CD1c-positive myeloid dendritic cell (primary cell): ENCODE data around the gene RETREG3.
A peak's percentile ranks its signal among the peaks of the same experiment; 100 is the strongest.
"Not testable (repeated sequence)": the region's sequence is repeated elsewhere in the genome, so short reads cannot be mapped to it uniquely, and the experiment has no call there.

Source experiments
- DNase-seq: peaks from one replicate; pipeline ENCODE4 v3.0.0-alpha.2; 2016; ENCODE audit errors: extremely low spot score

RETREG3 gene

GRCh38 chr17:42612013-42612412 is 2.8 kb upstream of the RETREG3 start:
- no peak for DNase-seq

- DNase-seq, result not testable (repeated sequence)
These were observed 934 bp upstream of the RETREG3 start for GRCh38 chr17:42609814-42610801.

GRCh38 chr17:42608305-42609181 is 631 bp downstream of the RETREG3 start:
- DNase-seq, result peak; percentile 27

GRCh38 chr17:42607769-42608168 is 1.4 kb downstream of the RETREG3 start:
- DNase-seq, result no peak

GRCh38 chr17:42603318-42603717 is 5.9 kb downstream of the RETREG3 start:
- no peak for DNase-seq

DNA sequence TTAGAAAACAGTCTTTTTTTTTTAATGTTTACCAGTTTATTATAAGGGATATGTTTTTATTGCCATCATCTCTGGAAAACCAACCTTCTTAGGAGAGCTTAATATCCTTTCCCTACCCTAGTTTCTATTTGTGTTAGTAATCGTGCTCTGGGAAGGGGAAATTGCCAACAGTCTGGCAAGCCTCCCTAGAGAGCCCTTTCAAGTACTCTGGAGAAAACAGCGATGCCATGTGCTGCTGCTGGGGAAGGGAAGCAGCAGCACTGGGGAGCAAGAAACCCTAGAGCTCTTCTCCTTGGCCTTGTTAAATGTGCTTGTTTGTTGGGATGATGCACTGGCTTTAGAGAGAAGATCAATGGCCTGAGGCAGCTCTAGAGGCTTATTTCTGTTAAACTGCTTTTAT is 10.3 kb downstream of the RETREG3 start:
- DNase-seq, result no peak

DNA sequence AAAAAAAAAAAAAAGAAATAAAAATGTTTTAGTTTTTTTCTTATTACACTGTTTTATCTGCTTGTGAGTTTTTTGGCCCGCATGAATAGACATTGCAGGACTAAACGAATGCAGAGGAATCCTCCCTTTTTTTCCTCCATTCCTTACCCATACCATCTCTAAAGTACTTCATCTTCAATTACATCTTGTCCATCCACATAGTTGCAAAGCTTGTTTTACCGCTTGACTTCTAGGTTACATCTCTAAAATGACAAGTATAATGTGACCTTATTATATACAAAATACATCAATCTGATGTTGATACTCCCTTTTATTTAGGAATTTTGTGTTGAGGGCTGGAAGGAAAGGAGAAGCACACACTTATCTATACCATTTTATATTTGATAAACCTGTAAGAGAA is 12.8 kb downstream of the RETREG3 start:
- no peak for DNase-seq

DNA sequence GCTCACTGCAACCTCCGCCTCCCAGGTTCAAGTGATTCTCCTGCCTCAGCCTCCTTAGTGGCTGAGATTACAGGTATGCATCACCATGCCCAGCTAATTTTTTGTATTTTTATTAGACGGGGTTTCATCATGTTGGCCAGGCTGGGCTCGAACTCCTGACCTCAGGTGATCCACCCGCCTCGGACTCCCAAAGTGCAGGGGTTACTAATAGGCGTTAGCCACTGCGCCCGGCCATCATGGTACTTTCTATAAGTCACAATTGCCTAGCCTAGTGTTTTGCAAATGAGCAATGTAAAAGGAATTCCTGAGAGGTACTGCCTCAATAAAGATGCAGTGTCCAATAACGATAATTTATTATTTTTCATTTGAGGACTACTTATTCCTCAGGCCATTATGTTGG is 17.8 kb downstream of the RETREG3 start:
- no peak for DNase-seq

- DNase-seq, result no peak
These were observed 18.3 kb downstream of the RETREG3 start for GRCh38 chr17:42590886-42591285.

GRCh38 chr17:42586514-42587230 is 22.5 kb downstream of the RETREG3 start:
- no peak for DNase-seq

- DNase-seq, result peak; percentile 29
These were observed 23.8 kb downstream of the RETREG3 start for GRCh38 chr17:42585353-42585752.

DNA sequence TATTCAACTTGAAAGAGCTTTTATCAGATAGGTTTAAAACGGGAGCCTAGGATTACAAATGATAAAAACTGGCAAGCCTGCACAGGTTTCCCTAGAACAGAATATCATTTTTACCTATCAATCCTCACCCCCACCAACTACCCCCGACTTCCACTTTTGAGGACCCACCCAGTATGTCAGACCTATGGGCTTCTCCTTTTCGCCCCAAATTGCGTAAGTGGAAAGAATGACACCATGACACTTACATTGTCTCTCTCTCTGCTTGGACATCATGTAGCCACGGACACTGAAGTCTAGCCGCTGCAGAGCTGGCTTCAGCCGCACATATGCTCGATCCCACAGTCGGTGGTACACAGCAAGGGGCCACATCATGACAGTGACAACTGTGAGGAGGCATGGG is 24.3 kb downstream of the RETREG3 start:
- DNase-seq, result peak; percentile 64

GRCh38 chr17:42581744-42582270 is 27.4 kb downstream of the RETREG3 start:
- no peak for DNase-seq

DNA sequence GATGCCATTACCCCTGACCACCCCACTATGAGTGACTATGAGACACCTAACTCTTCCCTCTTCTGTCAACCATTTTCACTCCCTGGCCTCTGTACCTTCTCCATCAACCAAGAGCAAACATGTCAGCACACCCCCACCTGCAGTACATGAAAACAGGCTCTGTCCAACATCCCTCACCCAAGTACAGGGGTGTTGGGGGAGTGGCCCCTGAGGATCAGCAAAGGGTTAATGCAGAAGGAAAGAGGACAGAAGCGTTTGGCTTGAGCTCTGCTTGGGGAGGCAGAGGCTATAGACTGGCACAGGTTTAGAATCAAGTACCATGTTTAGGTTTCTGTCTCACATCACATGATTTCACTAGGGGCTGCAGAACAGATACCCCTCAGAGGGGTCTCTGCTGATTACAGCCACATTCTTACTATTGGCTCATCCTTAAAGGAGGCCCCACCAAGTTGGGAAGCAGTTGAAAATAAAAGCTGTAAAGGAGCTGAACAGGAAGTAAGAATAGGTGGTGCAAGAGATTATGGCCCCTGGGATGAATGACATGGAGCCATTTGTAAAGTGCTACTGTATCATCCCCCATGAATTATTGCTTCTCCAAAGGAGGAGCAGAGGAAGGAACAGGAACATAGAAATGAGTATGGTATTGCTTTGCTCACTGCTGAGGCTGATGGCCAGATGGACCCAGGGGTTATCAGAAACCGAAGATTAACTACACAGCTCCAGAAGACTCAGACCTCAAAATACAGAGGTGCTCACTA is 29.2 kb downstream of the RETREG3 start:
- no peak for DNase-seq

GRCh38 chr17:42578282-42578869 is 30.8 kb downstream of the RETREG3 start:
- DNase-seq, result peak; percentile 59

DNA sequence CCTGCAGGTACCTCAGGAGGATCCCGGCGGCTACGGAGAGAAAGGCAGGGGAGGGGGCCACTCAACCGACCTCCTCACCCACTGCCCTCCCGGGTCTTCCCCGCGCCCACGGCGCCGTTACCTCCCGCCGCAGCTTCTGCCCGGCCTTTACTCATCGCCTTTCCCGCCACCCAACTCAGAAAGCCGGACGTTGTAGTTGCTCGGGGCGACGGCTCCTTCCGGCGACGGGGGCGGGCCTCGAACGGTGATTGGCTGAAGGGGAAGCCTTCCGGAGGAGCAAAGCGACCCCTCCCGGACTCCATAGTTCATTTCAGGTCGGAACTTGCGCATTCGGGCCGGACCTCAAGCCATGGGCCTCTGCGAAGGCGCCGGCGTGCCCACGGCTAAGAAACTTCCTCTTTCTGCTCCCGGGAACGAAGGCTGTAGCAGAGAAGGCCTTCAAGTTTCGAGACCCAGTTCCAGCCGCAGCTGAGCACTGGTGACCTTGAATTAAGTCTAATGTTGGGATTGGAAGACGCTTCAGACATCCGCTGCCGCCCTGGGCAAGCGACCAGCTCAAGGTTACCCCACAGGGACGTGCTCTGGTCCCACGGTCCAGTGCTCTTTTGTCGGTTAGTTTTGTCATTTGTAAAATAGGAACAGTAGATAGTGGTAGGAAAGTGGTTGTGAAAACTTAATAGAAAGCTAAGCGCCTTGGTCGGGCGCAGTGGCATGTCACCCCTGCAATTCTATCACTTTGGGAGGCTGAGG is 31.5 kb downstream of the RETREG3 start, which contains the start of gene PSMC3IP:
PSMC3IP (minus strand) TSS at position 198 of the 750 bp plus-strand sequence; CDS start at position 155, 43 bp downstream.
- DNase-seq, result peak; percentile 97

DNA sequence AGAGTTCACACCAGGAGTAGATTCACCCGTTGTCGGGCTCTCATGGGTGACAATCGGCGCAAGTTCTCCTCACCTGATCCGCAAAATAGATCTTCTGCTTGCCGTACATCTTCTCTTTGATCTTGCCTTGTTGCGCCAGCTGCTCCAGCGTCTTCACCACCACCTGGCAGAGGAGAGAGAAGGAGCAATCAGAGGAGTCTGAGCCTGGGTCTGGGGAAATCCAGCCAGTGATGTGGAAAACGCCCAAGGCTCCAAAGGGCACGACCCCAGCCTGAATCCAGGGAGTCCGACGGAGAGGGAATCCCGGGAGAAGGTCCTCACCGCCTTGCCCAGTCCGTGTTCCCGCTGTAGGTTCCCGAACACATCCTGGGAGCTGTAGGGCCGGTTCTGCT is 32.0 kb downstream of the RETREG3 start:
- no peak for DNase-seq

- no peak for DNase-seq
These were observed 34.7 kb downstream of the RETREG3 start for GRCh38 chr17:42574463-42574862.

DNA sequence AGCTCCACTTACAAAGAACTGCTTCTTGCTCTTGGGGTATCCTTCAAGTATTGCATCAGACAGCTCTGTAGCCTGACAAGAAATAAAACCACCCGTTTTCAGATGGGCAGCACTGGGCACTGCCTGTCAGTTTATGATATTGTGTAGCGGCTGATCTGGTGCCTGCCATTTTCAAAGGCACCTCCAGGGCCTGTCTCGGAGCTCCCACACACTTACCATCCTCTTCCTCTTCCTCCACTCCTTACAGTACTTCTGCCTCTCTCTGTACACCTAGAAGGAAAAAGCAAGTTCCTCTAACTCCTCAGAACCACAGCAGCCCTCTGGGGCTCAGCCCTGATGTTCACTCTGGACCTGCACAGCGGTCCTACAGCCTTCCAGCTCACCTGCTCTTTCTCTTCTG is 36.1 kb downstream of the RETREG3 start:
- DNase-seq, result no peak
